Muscle of leg (tissue), 11 donors: Measurements from ENCODE around the gene PROZ. TPM values are rescaled to one million over a fixed set of nuclear protein-coding genes. Genes with fewer than 3 reads are reported as not detected.
A peak's percentile ranks its signal among the peaks of the same experiment; 100 is the strongest.

Experiments used
- DNase-seq: peaks from one replicate; pipeline ENCODE4 v3.0.0; 2013
- H3K27ac ChIP-seq: one replicate; pipeline ENCODE4 v1.5.1; 2013; ENCODE audit warnings: mild to moderate bottlenecking, low read length, control low read depth
- H3K27me3 ChIP-seq: one replicate; pipeline ENCODE4 v1.6.1; 2013; ENCODE audit warnings: low read length; ENCODE audit not compliant: control insufficient read depth, insufficient read depth
- H3K36me3 ChIP-seq: one replicate; pipeline ENCODE4 v1.6.1; 2013; ENCODE audit warnings: low read length; ENCODE audit not compliant: control insufficient read depth, insufficient read depth
- H3K4me1 ChIP-seq: one replicate; pipeline ENCODE4 v1.6.1; 2013; ENCODE audit warnings: low read length; ENCODE audit not compliant: control insufficient read depth, insufficient read depth
- H3K4me3 ChIP-seq: one replicate; pipeline ENCODE4 v1.5.1; 2013; ENCODE audit warnings: low read length, control low read depth
- H3K9me3 ChIP-seq: replicated peaks from 2 replicates; pipeline ENCODE4 v1.6.1; 2013; ENCODE audit warnings: low read depth, low read length; ENCODE audit not compliant: control insufficient read depth
- WGBS: methylation state at CpG from one replicate; pipeline ENCODE4 v1.1.5; 2013; ENCODE audit warnings: missing lambda C conversion rate; ENCODE audit not compliant: insufficient coverage; 5-methylcytosine and 5-hydroxymethylcytosine counted together
- polyA plus RNA-seq, 8 donors: library from polyadenylated mRNA; unstranded; fragments of 120-200 nt; gene quantifications; one replicate each; pipeline versions ENCODE4 v1.2.1 to v1.2.3, GENCODE V29; 2013; ENCODE audit warnings: inconsistent platforms in 1 of 8, low replicate concordance in 1 of 8; ENCODE audit not compliant: insufficient read length in 8 of 8, insufficient read depth in 1 of 8
- total RNA-seq: library from RNA; stranded (reverse); fragments of 120-200 nt; gene quantifications from one replicate; pipeline ENCODE4 v1.2.4, GENCODE V29; 2013

PROZ gene
- total and polyA plus RNA-seq, 9 donors: 0.08 to 0.28 (median 0.15) TPM; not detected in 3

- WGBS: 72% methylated on average over 3 of the region's 4 CpGs
- Histone ChIP-seq H3K9me3 (no peaks in the 10 kb centered on the region), H3K4me1 (no peaks in the 10 kb centered on the region), H3K36me3 (peaks cover 57% of the 10 kb centered on the region), H3K4me3 (no peak overlapping the region), H3K27me3 (no peaks in the 10 kb centered on the region), H3K27ac (no peak overlapping the region)
- no peak for DNase-seq
Measured at GRCh38 chr13:113192279-113192678, 33.8 kb downstream of the PROZ start.

- no peak overlapping the region for H3K27ac ChIP-seq
- no peak overlapping the region for H3K4me3 ChIP-seq
- H3K36me3 ChIP-seq: peaks cover 62% of the 10 kb centered on the region
- no peak for DNase-seq
- no peaks in the 10 kb centered on the region for H3K4me1 ChIP-seq
- H3K9me3 ChIP-seq: no peaks in the 10 kb centered on the region
- no CpG with 5 or more reads among the region's 2 CpGs for WGBS
- H3K27me3 ChIP-seq: no peaks in the 10 kb centered on the region
Measured at GRCh38 chr13:113192902-113193301, 34.5 kb downstream of the PROZ start.

DNA sequence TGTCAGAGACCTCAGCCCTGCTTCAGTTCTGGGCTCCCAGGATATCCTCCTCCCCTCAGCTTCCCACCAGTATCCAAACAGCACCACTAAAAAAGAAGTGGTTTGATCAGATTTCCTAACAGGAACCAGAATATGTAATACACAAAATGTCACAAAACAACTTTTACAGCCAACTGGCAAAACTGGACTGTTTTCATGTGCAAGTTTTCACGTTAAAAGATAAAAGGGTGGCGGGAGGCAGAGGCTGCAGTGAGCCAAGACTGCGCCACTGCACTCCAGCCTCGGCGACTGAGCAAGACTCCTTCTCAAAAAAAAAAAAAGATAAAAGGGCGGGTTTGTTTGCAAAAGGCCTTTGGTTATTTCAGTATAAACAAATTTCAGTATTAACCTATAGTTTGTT lies 36.9 kb downstream of the PROZ start:
- Histone ChIP-seq H3K9me3 (no peaks in the 10 kb centered on the region), H3K4me1 (no peaks in the 10 kb centered on the region), H3K4me3 (no peak overlapping the region), H3K27me3 (no peaks in the 10 kb centered on the region), H3K27ac (no peak overlapping the region), H3K36me3 (peaks cover 62% of the 10 kb centered on the region)
- 90% methylated on average over 2 of the region's 6 CpGs for WGBS
- no peak for DNase-seq

DNA sequence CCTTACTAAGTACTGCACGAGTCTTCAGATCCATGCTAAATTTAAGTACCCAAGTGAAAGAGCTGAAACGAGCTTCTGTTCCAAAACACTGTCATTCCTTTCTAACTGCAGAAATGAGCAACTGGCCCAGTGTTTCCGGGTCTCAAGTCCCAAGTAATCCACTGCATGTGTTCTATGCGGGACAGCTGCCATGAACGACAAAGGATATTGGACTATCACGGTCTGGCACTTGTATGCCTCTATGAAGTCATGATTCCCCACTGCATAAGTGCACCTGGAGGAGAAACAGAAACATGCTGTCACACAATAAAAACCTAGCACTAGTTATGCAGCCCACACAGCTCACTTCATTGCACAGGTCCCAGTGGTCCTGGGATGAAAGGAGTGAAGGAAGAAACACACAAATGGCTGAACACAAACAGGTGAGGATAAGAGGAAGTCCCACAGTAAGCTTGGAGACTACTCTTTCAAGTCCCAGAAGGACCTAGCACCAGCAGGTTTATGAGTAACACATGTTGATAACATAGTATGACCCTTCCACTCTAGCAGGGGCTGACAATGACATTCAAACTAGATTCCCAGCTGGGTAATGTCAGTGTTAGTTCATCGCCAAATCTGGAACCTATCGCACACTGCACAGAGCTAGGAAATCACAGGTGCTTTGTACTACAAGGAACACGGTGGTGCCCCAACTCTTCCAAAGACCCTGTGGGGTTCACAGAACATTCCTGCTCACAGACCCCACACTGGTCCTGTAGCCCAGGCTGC lies 38.7 kb downstream of the PROZ start:
- Histone ChIP-seq H3K4me3 (no peak overlapping the region), H3K27me3 (no peaks in the 10 kb centered on the region), H3K9me3 (no peaks in the 10 kb centered on the region), H3K4me1 (no peaks in the 10 kb centered on the region), H3K36me3 (peaks cover 51% of the 10 kb centered on the region), H3K27ac (peak overlapping the region; percentile 6)
- DNase-seq: peak; percentile 51
- 59% methylated on average over 6 of the region's 9 CpGs for WGBS

GRCh38 chr13:113201815-113202214 lies 43.4 kb downstream of the PROZ start:
- 100% methylated on average over 1 of the region's 2 CpGs for WGBS
- DNase-seq: no peak
- no peak overlapping the region for H3K27ac ChIP-seq
- no peaks in the 10 kb centered on the region for H3K27me3 ChIP-seq
- peaks cover 41% of the 10 kb centered on the region for H3K36me3 ChIP-seq
- H3K4me3 ChIP-seq: no peak overlapping the region
- no peaks in the 10 kb centered on the region for H3K4me1 ChIP-seq
- H3K9me3 ChIP-seq: no peaks in the 10 kb centered on the region

- Histone ChIP-seq H3K27ac (no peak overlapping the region), H3K4me1 (no peaks in the 10 kb centered on the region), H3K4me3 (no peak overlapping the region), H3K9me3 (no peaks in the 10 kb centered on the region), H3K36me3 (peaks cover 33% of the 10 kb centered on the region), H3K27me3 (no peaks in the 10 kb centered on the region)
- WGBS: 82% methylated on average over 4 of the region's 4 CpGs
- no peak for DNase-seq
Measured at GRCh38 chr13:113202912-113203311, 44.5 kb downstream of the PROZ start.

DNA sequence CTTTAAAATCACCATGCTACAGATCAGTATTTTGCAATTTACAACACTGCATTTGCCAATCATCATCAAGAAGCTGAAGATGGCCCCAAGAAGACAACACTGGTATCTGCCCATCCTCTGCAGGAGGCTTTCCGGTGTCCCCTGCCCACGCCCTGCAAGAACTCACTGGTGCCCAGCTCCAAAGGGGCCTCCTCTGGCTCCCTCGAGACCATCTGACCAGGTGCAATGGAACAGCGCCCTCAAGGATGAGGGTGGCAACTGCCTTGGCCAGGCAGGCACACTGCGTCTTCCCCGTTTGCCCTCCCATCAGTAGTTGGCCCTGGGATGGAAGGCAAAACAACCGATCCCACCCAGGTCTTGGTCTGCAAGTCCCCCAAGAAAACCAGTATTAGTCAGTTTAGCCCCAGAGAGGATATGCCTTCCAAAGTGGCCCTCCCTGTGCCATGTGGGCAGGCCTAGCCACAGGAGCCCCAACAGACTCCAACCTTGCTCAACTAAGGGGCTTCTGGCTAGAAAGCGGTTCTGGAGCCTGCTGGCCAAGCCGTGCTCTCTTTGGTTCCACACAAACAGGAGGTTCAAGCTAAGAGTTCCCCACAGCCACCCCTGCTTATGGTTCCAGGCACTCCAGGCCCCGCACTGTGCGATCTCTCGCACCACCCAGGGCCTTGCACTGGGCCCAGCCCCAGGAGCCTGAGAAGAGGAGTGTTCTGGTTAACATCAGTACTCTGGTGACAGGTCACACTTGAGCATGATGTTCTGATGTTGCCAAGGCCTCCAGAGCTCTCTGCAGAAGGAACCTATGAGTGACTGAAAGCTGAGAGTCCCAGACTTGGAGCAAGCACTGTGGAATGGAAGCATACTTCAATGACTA lies 45.3 kb downstream of the PROZ start:
- Histone ChIP-seq H3K4me3 (no peak overlapping the region), H3K4me1 (no peaks in the 10 kb centered on the region), H3K27me3 (no peaks in the 10 kb centered on the region), H3K27ac (no peak overlapping the region), H3K9me3 (no peaks in the 10 kb centered on the region), H3K36me3 (peaks cover 30% of the 10 kb centered on the region)
- DNase-seq: no peak
- WGBS: 93% methylated on average over 12 of the region's 12 CpGs

DNA sequence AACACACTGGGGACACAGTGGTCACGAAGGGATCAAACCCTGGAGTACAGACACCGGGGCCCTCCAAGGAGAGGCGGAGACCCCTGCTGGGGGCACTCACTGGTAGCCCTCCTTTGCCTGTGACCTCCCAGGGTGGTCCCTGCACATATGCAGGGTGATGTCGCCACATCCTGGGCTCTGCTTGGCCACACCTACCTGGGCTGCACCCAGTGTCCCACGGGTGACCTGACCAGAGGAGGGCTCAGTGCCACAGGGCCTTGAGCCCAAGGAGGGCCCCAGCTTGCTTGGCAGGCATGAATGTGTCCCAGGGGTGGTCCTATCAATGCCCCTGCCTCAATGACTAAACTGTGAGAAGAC lies 45.9 kb downstream of the PROZ start:
- DNase-seq: no peak
- no peak overlapping the region for H3K27ac ChIP-seq
- WGBS: 87% methylated on average over 5 of the region's 5 CpGs
- no peaks in the 10 kb centered on the region for H3K4me1 ChIP-seq
- no peaks in the 10 kb centered on the region for H3K9me3 ChIP-seq
- H3K4me3 ChIP-seq: no peak overlapping the region
- no peaks in the 10 kb centered on the region for H3K27me3 ChIP-seq
- H3K36me3 ChIP-seq: peaks cover 26% of the 10 kb centered on the region

DNA sequence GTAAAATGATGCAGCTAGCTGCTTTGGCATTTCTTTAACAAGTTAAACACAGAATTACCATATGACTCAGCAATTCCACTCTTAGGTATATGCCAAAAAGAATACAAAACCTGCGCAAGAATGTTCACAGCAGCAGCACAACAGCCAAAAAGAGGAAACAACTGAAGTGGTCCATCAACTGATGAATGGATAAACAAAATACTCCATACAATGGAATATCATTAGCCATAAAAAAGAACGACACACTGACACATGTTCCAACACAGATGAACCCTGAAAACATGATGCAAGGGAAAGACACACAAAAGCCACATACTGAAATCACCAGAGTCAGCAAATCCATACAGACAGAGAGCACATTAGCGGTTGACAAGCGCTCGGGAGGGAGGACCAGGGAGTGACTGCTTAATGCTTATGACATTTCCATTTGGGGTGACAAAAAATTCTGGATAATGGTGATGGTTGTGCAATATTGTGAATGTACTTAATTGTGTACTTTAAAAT lies 47.0 kb downstream of the PROZ start:
- Histone ChIP-seq H3K4me1 (no peaks in the 10 kb centered on the region), H3K4me3 (no peak overlapping the region), H3K36me3 (peaks cover 17% of the 10 kb centered on the region), H3K9me3 (no peaks in the 10 kb centered on the region), H3K27ac (no peak overlapping the region), H3K27me3 (no peaks in the 10 kb centered on the region)
- WGBS: 76% methylated on average over 3 of the region's 5 CpGs
- DNase-seq: no peak

DNA sequence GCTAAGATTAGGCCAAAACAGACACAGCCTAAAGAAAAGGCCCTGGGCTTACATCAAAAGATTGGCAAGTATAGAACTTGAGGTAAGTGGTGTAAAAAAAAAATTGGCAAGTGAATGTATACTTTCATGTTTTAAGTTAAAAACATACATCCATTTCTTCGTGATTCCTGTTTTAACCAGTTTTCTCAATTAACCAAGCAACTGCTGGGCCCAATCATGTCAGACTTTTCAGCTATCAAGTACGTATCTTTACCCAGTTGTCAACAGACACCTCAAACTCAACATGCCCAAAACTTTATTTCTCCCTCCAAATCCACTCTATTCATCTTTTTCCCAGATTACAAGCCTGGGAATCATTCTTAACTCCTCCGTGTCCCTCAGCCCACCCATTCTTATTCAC lies 49.0 kb downstream of the PROZ start:
- WGBS: 38% methylated on average over 2 of the region's 3 CpGs
- peaks cover 22% of the 10 kb centered on the region for H3K36me3 ChIP-seq
- no peaks in the 10 kb centered on the region for H3K9me3 ChIP-seq
- no peak for DNase-seq
- no peaks in the 10 kb centered on the region for H3K27me3 ChIP-seq
- peak overlapping the region; percentile 98 for H3K27ac ChIP-seq
- peaks cover 4% of the 10 kb centered on the region for H3K4me1 ChIP-seq
- peak overlapping the region; percentile 89 for H3K4me3 ChIP-seq
